Smooth muscle cell (in vitro differentiated cells): ENCODE results near the gene PIAS1. TPM values are rescaled to one million over a fixed set of nuclear protein-coding genes. Genes with fewer than 3 reads are reported as not detected.

Source experiments
- DNase-seq: peaks from one replicate; lab custom pipeline; 2025; ENCODE audit not compliant: unreplicated experiment; lab: John Stamatoyannopoulos, UW
- H2AFZ ChIP-seq: fragments of 200-600 bp; sonication (generic); 2 replicates; pipeline ENCODE4 v1.6.0; 2016; ENCODE audit warnings: antibody characterized with exemption, low read depth, mild to moderate bottlenecking
- H3F3A ChIP-seq: fragments of 200-600 bp; sonication (generic); 2 replicates; pipeline ENCODE4 v1.6.0; 2017; ENCODE audit warnings: antibody characterized with exemption, low read depth
- H3K27ac ChIP-seq: fragments of 200-600 bp; sonication (generic); 2 replicates; pipeline ENCODE4 v1.5.1; 2016; ENCODE audit warnings: low read depth, mild to moderate bottlenecking
- H3K27me3 ChIP-seq: fragments of 200-600 bp; sonication (generic); 2 replicates; pipeline ENCODE4 v1.6.1; 2016; ENCODE audit warnings: low read depth, mild to moderate bottlenecking
- H3K36me3 ChIP-seq: fragments of 200-600 bp; sonication (generic); 2 replicates; pipeline ENCODE4 v1.5.1; 2016; ENCODE audit warnings: low read depth
- H3K4me1 ChIP-seq: fragments of 200-600 bp; sonication (generic); 2 replicates; pipeline ENCODE4 v1.5.1; 2016; ENCODE audit warnings: low read depth
- H3K4me2 ChIP-seq: fragments of 200-600 bp; sonication (generic); 2 replicates; pipeline ENCODE4 v1.6.0; 2016; ENCODE audit warnings: mild to moderate bottlenecking
- H3K4me3 ChIP-seq: fragments of 200-600 bp; sonication (generic); 2 replicates; pipeline ENCODE4 v1.5.1; 2016; ENCODE audit warnings: mild to moderate bottlenecking
- H3K79me2 ChIP-seq: fragments of 200-600 bp; sonication (generic); 2 replicates; pipeline ENCODE4 v1.6.0; 2016; ENCODE audit warnings: low read depth, mild to moderate bottlenecking
- H3K9ac ChIP-seq: fragments of 200-600 bp; sonication (generic); 2 replicates; pipeline ENCODE4 v1.6.0; 2016; ENCODE audit warnings: low read depth
- H3K9me3 ChIP-seq: fragments of 200-600 bp; sonication (generic); replicated peaks from 2 replicates; pipeline ENCODE4 v1.5.1; 2016; ENCODE audit warnings: low read depth
- H4K20me1 ChIP-seq: fragments of 200-600 bp; sonication (generic); 2 replicates; pipeline ENCODE4 v1.6.0; 2016; ENCODE audit warnings: low read depth
- WGBS: methylation state at CpG from one replicate; pipeline ENCODE4 v1.1.7; 2016; ENCODE audit warnings: low lambda C conversion rate; 5-methylcytosine and 5-hydroxymethylcytosine counted together
- polyA plus RNA-seq: library from polyadenylated mRNA; unstranded; fragments of >200 nt; fragmentation: Nextera tagmentation; extraction: Ambion mirVana; gene quantifications from 2 replicates; pipeline ENCODE4 v1.2.1, GENCODE V29; 2016
- total RNA-seq: library from RNA; depleted of rRNA; stranded (reverse); fragments of >200 nt; gene quantifications from 2 replicates; pipeline ENCODE4 v1.2.3, GENCODE V29; 2014
- TF ChIP-seq, protein P1 (sequence below): fragments of 200-600 bp; sonication (generic); IDR thresholded peaks from 2 replicates; pipeline ENCODE4 v1.5.1; 2017; ENCODE audit warnings: borderline replicate concordance, mild to moderate bottlenecking, antibody characterized with exemption; ENCODE audit not compliant: insufficient read depth, poor library complexity, severe bottlenecking

Gene PIAS1
- total and polyA plus RNA-seq, 2 experiments from 2014 or later, result 46.4 to 56.1 TPM

DNA sequence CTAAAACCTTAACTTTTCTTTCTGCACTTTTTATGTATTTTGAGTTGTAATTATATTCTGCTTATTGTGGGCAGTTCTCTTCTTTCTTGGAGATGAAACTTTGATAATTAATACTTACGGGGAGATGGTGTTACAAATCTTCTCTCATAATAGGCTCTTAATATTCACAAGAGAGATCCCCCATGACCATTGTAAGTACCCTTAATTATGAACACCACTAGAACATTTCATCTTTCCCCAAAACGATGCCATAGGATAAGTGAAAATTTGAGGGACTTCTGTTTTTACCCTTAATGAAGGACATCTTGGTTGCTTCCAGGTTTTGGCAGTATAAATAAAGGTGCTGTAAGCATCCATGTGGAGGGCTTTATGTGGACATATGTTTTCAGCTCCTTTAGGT, 60.7 kb downstream of the PIAS1 start:
- Histone ChIP-seq H3K9me3 (no peaks in the 10 kb centered on the region), H3K27me3 (no peaks in the 10 kb centered on the region), H3K79me2 (peaks cover 94% of the 10 kb centered on the region), H2AFZ (no peak overlapping the region), H3K4me2 (peak overlapping the region; percentile 72), H3K4me1 (peaks cover 15% of the 10 kb centered on the region), H3K4me3 (peak overlapping the region; percentile 47), H3K36me3 (no peaks in the 10 kb centered on the region), H3F3A (no peaks in the 10 kb centered on the region), H3K27ac (no peak overlapping the region), H4K20me1 (peaks cover 92% of the 10 kb centered on the region), H3K9ac (no peak overlapping the region)
- 98% methylated on average over 2 of the region's 2 CpGs for WGBS
- TF ChIP-seq, protein P1, sequence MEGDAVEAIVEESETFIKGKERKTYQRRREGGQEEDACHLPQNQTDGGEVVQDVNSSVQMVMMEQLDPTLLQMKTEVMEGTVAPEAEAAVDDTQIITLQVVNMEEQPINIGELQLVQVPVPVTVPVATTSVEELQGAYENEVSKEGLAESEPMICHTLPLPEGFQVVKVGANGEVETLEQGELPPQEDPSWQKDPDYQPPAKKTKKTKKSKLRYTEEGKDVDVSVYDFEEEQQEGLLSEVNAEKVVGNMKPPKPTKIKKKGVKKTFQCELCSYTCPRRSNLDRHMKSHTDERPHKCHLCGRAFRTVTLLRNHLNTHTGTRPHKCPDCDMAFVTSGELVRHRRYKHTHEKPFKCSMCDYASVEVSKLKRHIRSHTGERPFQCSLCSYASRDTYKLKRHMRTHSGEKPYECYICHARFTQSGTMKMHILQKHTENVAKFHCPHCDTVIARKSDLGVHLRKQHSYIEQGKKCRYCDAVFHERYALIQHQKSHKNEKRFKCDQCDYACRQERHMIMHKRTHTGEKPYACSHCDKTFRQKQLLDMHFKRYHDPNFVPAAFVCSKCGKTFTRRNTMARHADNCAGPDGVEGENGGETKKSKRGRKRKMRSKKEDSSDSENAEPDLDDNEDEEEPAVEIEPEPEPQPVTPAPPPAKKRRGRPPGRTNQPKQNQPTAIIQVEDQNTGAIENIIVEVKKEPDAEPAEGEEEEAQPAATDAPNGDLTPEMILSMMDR, result no peak
- no peak for DNase-seq

DNA sequence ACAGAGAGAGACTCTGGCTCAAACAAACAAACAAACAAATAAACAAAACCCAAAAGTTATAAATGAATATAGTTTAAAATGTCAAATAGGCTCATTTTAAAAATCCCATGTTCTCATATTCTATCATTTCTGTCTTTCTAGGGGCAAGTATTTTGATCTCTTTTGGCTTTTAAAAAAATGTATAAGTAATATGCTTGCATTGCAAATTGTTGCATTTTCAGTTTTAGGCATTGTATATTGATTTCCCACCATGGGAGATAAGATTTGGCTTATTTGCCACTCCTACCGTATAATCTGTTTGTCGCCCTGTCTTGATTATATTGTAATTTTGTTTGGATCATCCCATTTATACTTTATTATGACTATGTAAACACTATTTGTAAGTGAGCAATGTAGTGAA, 70.6 kb downstream of the PIAS1 start:
- Histone ChIP-seq H3K9me3 (no peaks in the 10 kb centered on the region), H3F3A (no peaks in the 10 kb centered on the region), H3K4me3 (no peak overlapping the region), H3K36me3 (no peaks in the 10 kb centered on the region), H3K4me1 (no peaks in the 10 kb centered on the region), H3K9ac (no peak overlapping the region), H2AFZ (no peak overlapping the region), H3K27me3 (no peaks in the 10 kb centered on the region), H3K79me2 (peaks cover 82% of the 10 kb centered on the region), H4K20me1 (peaks cover 75% of the 10 kb centered on the region), H3K4me2 (no peak overlapping the region), H3K27ac (no peak overlapping the region)
- no peak for DNase-seq
- TF ChIP-seq, protein P1, result no peak
- 100% methylated on average over 2 of the region's 2 CpGs for WGBS

DNA sequence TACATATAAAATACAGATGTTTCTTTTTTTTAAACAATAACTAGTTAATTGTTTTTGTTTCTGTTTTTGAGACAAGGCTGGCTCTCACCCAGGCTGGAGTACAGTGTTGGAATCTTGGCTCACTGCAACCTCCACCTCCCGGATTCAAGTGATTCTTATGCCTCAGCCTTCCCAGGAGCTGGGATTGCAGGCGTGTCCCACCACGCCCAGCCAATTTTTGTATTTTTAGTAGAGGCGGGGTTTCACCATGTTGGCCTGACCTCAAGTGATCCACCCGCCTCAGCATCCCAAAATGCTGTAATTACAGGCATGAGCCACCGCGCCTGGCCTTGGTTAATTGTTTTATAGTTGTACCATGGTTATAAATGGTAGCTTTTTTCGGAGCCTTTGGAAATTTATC, 72.3 kb downstream of the PIAS1 start:
- Histone ChIP-seq H3K9ac (no peak overlapping the region), H3K4me1 (no peaks in the 10 kb centered on the region), H4K20me1 (peaks cover 81% of the 10 kb centered on the region), H3K27ac (no peak overlapping the region), H3K27me3 (no peaks in the 10 kb centered on the region), H3F3A (no peaks in the 10 kb centered on the region), H3K4me3 (no peak overlapping the region), H3K9me3 (no peaks in the 10 kb centered on the region), H3K36me3 (no peaks in the 10 kb centered on the region), H3K4me2 (no peak overlapping the region), H3K79me2 (peaks cover 91% of the 10 kb centered on the region), H2AFZ (no peak overlapping the region)
- no peak for DNase-seq
- TF ChIP-seq, protein P1, result no peak
- WGBS, result 77% methylated on average over 8 of the region's 8 CpGs

DNA sequence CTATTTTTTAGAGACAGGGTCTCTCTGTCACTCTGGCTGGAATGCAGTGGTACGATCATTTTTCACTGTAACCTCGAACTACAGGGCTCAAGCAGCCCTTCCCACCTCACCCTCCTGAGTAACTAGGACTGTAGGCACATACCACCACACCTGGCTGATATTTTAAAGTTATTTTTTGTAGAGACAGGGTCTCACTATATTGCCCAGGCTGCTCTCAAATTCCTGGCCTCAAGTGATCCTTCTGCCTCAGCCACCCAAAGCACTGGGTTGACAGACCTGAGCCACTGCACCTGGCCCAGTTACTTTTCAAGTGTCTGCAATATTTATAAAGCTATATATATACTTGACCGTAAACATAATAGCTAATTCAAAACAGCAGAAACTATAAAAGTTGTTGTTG, 75.0 kb downstream of the PIAS1 start:
- no peak overlapping the region for H3K4me2 ChIP-seq
- peaks cover 73% of the 10 kb centered on the region for H3K79me2 ChIP-seq
- WGBS, result 97% methylated on average over 3 of the region's 3 CpGs
- H2AFZ ChIP-seq, result no peak overlapping the region
- H4K20me1 ChIP-seq, result peaks cover 78% of the 10 kb centered on the region
- H3K36me3 ChIP-seq, result no peaks in the 10 kb centered on the region
- TF ChIP-seq, protein P1, result no peak
- H3K9me3 ChIP-seq, result no peaks in the 10 kb centered on the region
- H3K4me3 ChIP-seq, result no peak overlapping the region
- no peaks in the 10 kb centered on the region for H3K27me3 ChIP-seq
- no peaks in the 10 kb centered on the region for H3F3A ChIP-seq
- no peak overlapping the region for H3K9ac ChIP-seq
- H3K27ac ChIP-seq, result no peak overlapping the region
- no peaks in the 10 kb centered on the region for H3K4me1 ChIP-seq
- DNase-seq, result no peak
